Pericardium fibroblast (primary cell): ENCODE results near the gene SART3. TPM values are rescaled to one million over a fixed set of nuclear protein-coding genes. Genes with fewer than 3 reads are reported as not detected.

ENCODE experiments used
- total RNA-seq: library from RNA; depleted of rRNA; stranded (reverse); fragments of >200 nt; gene quantifications from 2 replicates; pipeline ENCODE4 v1.2.3, GENCODE V29; 2015

Gene SART3
- 21.7 and 27.2 TPM in 2 replicates for total RNA-seq

GRCh38 chr12:108560752-108561719 is at the start of gene SART3:
SART3 (minus strand) TSS chr12:108561173; CDS start chr12:108561154, 19 bp downstream.

GRCh38 chr12:108597559-108598471 is 36.8 kb upstream of the SART3 start, which contains the start of gene TMEM119:
TMEM119 (minus strand) TSS chr12:108598084; CDS start chr12:108592383, 5,701 bp downstream.

GRCh38 chr12:108562348-108563135 is 1.6 kb upstream of the SART3 start, which contains the start of gene ISCU:
ISCU (plus strand) TSS chr12:108562596; CDS start chr12:108562623, 27 bp downstream.

DNA sequence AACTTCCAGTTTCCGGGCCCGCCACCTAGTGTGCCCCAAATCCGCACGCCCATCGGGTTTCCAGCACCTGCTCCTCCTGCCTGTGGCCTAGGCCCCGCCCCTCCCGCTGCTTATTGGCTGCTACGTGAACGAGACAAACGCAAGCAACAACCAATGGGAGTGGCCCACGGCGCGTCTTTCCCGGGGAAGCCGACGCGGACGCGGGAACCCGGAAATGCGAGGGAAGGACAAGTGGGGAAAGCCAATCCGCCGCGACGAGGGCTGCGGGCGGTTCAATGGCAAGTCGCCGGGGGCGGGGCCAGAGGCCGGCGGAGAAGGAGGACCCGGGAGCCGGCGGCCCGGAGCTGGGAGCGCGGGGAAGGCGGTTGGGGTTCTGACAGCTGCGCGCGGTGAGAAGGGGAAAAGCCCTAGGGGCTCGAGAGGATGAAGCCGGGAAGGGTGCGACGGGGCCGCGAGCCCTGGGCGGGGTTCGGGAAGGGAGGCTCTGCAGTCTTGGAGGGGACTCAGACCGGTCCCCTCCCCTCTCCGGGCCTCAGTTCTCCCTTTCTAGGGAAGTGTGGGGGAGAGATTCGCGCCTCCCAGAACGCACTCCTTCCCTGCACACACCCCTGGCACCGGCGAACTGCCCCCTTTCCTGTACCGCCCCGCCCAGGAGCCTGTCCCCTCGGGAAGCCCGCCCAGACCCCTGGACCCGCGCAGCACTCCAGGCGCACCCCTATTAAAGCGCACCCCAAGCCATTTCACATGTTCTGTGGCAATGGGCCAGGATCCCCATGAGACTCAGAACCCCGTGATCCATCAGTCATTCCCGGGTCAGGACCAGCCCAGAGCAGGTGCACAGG is 45.8 kb downstream of the SART3 start, which contains the start of gene FICD:
FICD (plus strand) TSS at position 305 of the 842 bp plus-strand sequence. CDS start 1,696 bp downstream, outside the sequence.

Other genes with a start within 250 kb of the SART3 start
- 2.5 and 6.8 TPM in 2 replicates for gene CMKLR1, start 221.9 kb downstream of the SART3 start, total RNA-seq
- 2.0 and 5.0 TPM in 2 replicates for gene FICD, start 45.9 kb downstream of the SART3 start, total RNA-seq
- gene ISCU, start 1.4 kb upstream of the SART3 start, total RNA-seq, result 88.5 and 116 TPM in 2 replicates
- 182 and 212 TPM in 2 replicates for gene TMEM119, start 36.9 kb upstream of the SART3 start, total RNA-seq
- 2.6 and 2.9 TPM in 2 replicates for gene SELPLG, start 72.7 kb upstream of the SART3 start, total RNA-seq
- gene CORO1C, start 170.3 kb upstream of the SART3 start, total RNA-seq, result 66.2 and 69.4 TPM in 2 replicates